ENCODE results near the gene CXCL12.

The CXCL12 gene

GRCh38 chr10:44385026-44385695 lies at the start of gene CXCL12:
Gene CXCL12, minus strand, starts transcription at chr10:44385097. Its CDS starts 92 bp downstream, at chr10:44385005.
- ATAC-seq, result no peak
- TF ChIP-seq, protein P1, sequence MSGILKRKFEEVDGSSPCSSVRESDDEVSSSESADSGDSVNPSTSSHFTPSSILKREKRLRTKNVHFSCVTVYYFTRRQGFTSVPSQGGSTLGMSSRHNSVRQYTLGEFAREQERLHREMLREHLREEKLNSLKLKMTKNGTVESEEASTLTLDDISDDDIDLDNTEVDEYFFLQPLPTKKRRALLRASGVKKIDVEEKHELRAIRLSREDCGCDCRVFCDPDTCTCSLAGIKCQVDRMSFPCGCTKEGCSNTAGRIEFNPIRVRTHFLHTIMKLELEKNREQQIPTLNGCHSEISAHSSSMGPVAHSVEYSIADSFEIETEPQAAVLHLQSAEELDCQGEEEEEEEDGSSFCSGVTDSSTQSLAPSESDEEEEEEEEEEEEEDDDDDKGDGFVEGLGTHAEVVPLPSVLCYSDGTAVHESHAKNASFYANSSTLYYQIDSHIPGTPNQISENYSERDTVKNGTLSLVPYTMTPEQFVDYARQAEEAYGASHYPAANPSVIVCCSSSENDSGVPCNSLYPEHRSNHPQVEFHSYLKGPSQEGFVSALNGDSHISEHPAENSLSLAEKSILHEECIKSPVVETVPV (CRISPR knock-in tag; IDR thresholded peaks at IDR 0.05), result no peak
- TF ChIP-seq ZFP30 (CRISPR knock-in tag; IDR thresholded peaks at IDR 0.05), result no peak
- no peak for TF ChIP-seq CSDC2 (CRISPR knock-in tag; IDR thresholded peaks at IDR 0.05)
- TF ChIP-seq GLIS3 (CRISPR knock-in tag; IDR thresholded peaks at IDR 0.05), result no peak
- no peak for TF ChIP-seq ZFP3 (CRISPR knock-in tag; IDR thresholded peaks at IDR 0.05)
- no peak for TF ChIP-seq SNAI2 (CRISPR knock-in tag; IDR thresholded peaks at IDR 0.05)
- TF ChIP-seq, protein P2, sequence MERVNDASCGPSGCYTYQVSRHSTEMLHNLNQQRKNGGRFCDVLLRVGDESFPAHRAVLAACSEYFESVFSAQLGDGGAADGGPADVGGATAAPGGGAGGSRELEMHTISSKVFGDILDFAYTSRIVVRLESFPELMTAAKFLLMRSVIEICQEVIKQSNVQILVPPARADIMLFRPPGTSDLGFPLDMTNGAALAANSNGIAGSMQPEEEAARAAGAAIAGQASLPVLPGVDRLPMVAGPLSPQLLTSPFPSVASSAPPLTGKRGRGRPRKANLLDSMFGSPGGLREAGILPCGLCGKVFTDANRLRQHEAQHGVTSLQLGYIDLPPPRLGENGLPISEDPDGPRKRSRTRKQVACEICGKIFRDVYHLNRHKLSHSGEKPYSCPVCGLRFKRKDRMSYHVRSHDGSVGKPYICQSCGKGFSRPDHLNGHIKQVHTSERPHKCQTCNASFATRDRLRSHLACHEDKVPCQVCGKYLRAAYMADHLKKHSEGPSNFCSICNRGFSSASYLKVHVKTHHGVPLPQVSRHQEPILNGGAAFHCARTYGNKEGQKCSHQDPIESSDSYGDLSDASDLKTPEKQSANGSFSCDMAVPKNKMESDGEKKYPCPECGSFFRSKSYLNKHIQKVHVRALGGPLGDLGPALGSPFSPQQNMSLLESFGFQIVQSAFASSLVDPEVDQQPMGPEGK (CRISPR knock-in tag; IDR thresholded peaks at IDR 0.05; ENCODE audit: borderline replicate concordance), result no peak
- TF ChIP-seq RARB (CRISPR knock-in tag; IDR thresholded peaks at IDR 0.05), result no peak
- no peak for TF ChIP-seq ZC3H10 (CRISPR knock-in tag; IDR thresholded peaks at IDR 0.05)
- TF ChIP-seq, protein P3, sequence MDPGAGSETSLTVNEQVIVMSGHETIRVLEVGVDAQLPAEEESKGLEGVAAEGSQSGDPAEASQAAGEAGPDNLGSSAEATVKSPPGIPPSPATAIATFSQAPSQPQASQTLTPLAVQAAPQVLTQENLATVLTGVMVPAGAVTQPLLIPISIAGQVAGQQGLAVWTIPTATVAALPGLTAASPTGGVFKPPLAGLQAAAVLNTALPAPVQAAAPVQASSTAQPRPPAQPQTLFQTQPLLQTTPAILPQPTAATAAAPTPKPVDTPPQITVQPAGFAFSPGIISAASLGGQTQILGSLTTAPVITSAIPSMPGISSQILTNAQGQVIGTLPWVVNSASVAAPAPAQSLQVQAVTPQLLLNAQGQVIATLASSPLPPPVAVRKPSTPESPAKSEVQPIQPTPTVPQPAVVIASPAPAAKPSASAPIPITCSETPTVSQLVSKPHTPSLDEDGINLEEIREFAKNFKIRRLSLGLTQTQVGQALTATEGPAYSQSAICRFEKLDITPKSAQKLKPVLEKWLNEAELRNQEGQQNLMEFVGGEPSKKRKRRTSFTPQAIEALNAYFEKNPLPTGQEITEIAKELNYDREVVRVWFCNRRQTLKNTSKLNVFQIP (CRISPR knock-in tag; IDR thresholded peaks at IDR 0.05; ENCODE audit: borderline replicate concordance, low read depth), result no peak
- TF ChIP-seq ARNTL (CRISPR knock-in tag; IDR thresholded peaks at IDR 0.05; ENCODE audit: borderline replicate concordance, low read depth), result no peak
- TF ChIP-seq ZNF565 (CRISPR knock-in tag; conservative IDR thresholded peaks at IDR 0.05; ENCODE audit: low read depth), result no peak
- no peak for TF ChIP-seq TCF4 (CRISPR knock-in tag; IDR thresholded peaks at IDR 0.05; ENCODE audit: borderline replicate concordance)

GRCh38 chr10:44427479-44427878 lies 42.6 kb upstream of the CXCL12 start:
- TF ChIP-seq TCF4 (CRISPR knock-in tag; IDR thresholded peaks at IDR 0.05; ENCODE audit: borderline replicate concordance), result no peak
- TF ChIP-seq, protein P2 (CRISPR knock-in tag; IDR thresholded peaks at IDR 0.05; ENCODE audit: borderline replicate concordance), result no peak
- TF ChIP-seq BACH2 (CRISPR knock-in tag; IDR thresholded peaks at IDR 0.05; ENCODE audit: borderline replicate concordance), result no peak
- no peak for TF ChIP-seq ZC3H10 (CRISPR knock-in tag; IDR thresholded peaks at IDR 0.05)
- TF ChIP-seq ZFP3 (CRISPR knock-in tag; IDR thresholded peaks at IDR 0.05), result no peak
- no peak for TF ChIP-seq ISL1 (CRISPR knock-in tag; IDR thresholded peaks at IDR 0.05)
- TF ChIP-seq ZNF565 (CRISPR knock-in tag; conservative IDR thresholded peaks at IDR 0.05; ENCODE audit: low read depth), result no peak
- no peak for TF ChIP-seq TOX (CRISPR knock-in tag; IDR thresholded peaks at IDR 0.05; ENCODE audit: borderline replicate concordance)
- no peak for TF ChIP-seq GLIS3 (CRISPR knock-in tag; IDR thresholded peaks at IDR 0.05)
- no peak for TF ChIP-seq OSR1 (CRISPR knock-in tag; IDR thresholded peaks at IDR 0.05)
- TF ChIP-seq, protein P1 (CRISPR knock-in tag; IDR thresholded peaks at IDR 0.05), result no peak
- no peak for TF ChIP-seq ZNF70 (CRISPR knock-in tag; IDR thresholded peaks at IDR 0.05)
- no peak for TF ChIP-seq PPARA (CRISPR knock-in tag; IDR thresholded peaks at IDR 0.05; ENCODE audit: borderline replicate concordance)
- TF ChIP-seq, protein P3 (CRISPR knock-in tag; IDR thresholded peaks at IDR 0.05; ENCODE audit: borderline replicate concordance, low read depth), result no peak
- no peak for TF ChIP-seq SNAI2 (CRISPR knock-in tag; IDR thresholded peaks at IDR 0.05)
- no peak for TF ChIP-seq CSDC2 (CRISPR knock-in tag; IDR thresholded peaks at IDR 0.05)
- no peak for TF ChIP-seq RARB (CRISPR knock-in tag; IDR thresholded peaks at IDR 0.05)
- no peak for ATAC-seq
